Forelimb muscle (tissue), 1 donor: ENCODE measurements around the gene GYPB. TPM values are rescaled to one million over a fixed set of nuclear protein-coding genes. Genes with fewer than 3 reads are reported as not detected.
"Not testable (repeated sequence)": the region's sequence is repeated elsewhere in the genome, so short reads cannot be mapped to it uniquely, and the experiment has no call there.

Experiments used
- DNase-seq: peaks from one replicate; pipeline ENCODE4 v3.0.0-alpha.2; 2013; ENCODE audit warnings: low read depth
- polyA plus RNA-seq: library from polyadenylated mRNA; unstranded; fragments of 120-200 nt; gene quantifications from one replicate; pipeline ENCODE4 v1.2.1, GENCODE V29; 2013; ENCODE audit not compliant: insufficient read length

GYPB gene
- polyA plus RNA-seq, 1 donor: 2.5 TPM

GRCh38 chr4:144014808-144015207 lies 4.4 kb downstream of the GYPB start:
- DNase-seq: no peak

- not testable (repeated sequence) for DNase-seq
Measured at GRCh38 chr4:144008602-144009001, 10.6 kb downstream of the GYPB start.

- not testable (repeated sequence) for DNase-seq
Measured at GRCh38 chr4:144007960-144008359, 11.2 kb downstream of the GYPB start.

- not testable (repeated sequence) for DNase-seq
Measured at GRCh38 chr4:144006200-144006803, 12.9 kb downstream of the GYPB start.

- DNase-seq: not testable (repeated sequence)
Measured at GRCh38 chr4:144005558-144005953, 13.6 kb downstream of the GYPB start.

GRCh38 chr4:144004868-144005557 lies 14.2 kb downstream of the GYPB start:
- DNase-seq: not testable (repeated sequence)

- not testable (repeated sequence) for DNase-seq
Measured at GRCh38 chr4:144003890-144004265, 15.3 kb downstream of the GYPB start.

- not testable (repeated sequence) for DNase-seq
Measured at GRCh38 chr4:144003205-144003889, 15.8 kb downstream of the GYPB start.

GRCh38 chr4:144000331-144000995 lies 18.7 kb downstream of the GYPB start:
- DNase-seq: not testable (repeated sequence)

GRCh38 chr4:143996193-143996592 lies 23.0 kb downstream of the GYPB start:
- DNase-seq: not testable (repeated sequence)

GRCh38 chr4:143991761-143992160 lies 27.4 kb downstream of the GYPB start:
- not testable (repeated sequence) for DNase-seq

- DNase-seq: not testable (repeated sequence)
Measured at GRCh38 chr4:143990717-143991116, 28.5 kb downstream of the GYPB start.

- DNase-seq: no peak
Measured at GRCh38 chr4:143986180-143986579, 33.0 kb downstream of the GYPB start.

GRCh38 chr4:143980776-143981175 lies 38.4 kb downstream of the GYPB start:
- DNase-seq: not testable (repeated sequence)

- not testable (repeated sequence) for DNase-seq
Measured at GRCh38 chr4:143975527-143975926, 43.7 kb downstream of the GYPB start.

- not testable (repeated sequence) for DNase-seq
Measured at GRCh38 chr4:143974021-143974420, 45.2 kb downstream of the GYPB start.

- no peak for DNase-seq
Measured at GRCh38 chr4:143961075-143961474, 58.1 kb downstream of the GYPB start.

- DNase-seq: not testable (repeated sequence)
Measured at GRCh38 chr4:143955306-143955705, 63.9 kb downstream of the GYPB start.

GRCh38 chr4:143951458-143951972 lies 67.7 kb downstream of the GYPB start:
- not testable (repeated sequence) for DNase-seq

- DNase-seq: not testable (repeated sequence)
Measured at GRCh38 chr4:143950967-143951366, 68.2 kb downstream of the GYPB start.

GRCh38 chr4:143950185-143950584 lies 69.0 kb downstream of the GYPB start:
- not testable (repeated sequence) for DNase-seq

GRCh38 chr4:143947493-143947892 lies 71.7 kb downstream of the GYPB start:
- not testable (repeated sequence) for DNase-seq
